ENCODE results near the gene GPR68. TPM values are rescaled to one million over a fixed set of nuclear protein-coding genes. Genes with fewer than 3 reads are reported as not detected.

Gene GPR68
- total and polyA plus RNA-seq, 8 donors = 0.09 to 0.90 (median 0.23) TPM; not detected in 1

DNA sequence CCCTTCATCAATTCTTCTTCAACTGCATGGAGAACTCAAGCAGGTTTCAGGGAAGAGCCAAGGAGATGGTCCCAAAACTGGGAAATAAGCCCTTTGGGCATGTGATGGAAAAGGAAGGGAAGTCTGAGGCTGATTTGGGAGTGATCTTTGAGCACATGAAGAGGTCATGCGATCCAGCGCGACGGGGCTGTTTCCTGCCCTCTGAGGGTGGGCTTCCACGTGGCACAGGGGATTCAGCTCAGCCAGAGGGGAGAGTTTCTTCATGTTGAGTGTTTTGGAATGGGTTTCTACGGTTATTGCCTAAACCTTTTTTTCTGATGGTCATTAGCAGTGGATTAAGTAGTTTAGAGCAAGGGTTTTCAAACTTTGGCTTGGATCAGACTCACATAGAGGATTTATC lies 30.2 kb downstream of the GPR68 start:
- FAIRE-seq = no peak
- Histone ChIP-seq H3K36me3 (peaks cover 0 to 53% (median 7%) of the 10 kb centered on the region in 3 donors), H3K9me3 (no peaks in the 10 kb centered on the region), H3K4me3 (no peak overlapping the region), H3K27ac (no peak overlapping the region), H3K4me1 (no peaks in the 10 kb centered on the region), H3K27me3 (no peaks in the 10 kb centered on the region)
- intact Hi-C loops (cut with DNase I) = no loop called here
- DNase-seq = no peak
- TF ChIP-seq, protein P1, sequence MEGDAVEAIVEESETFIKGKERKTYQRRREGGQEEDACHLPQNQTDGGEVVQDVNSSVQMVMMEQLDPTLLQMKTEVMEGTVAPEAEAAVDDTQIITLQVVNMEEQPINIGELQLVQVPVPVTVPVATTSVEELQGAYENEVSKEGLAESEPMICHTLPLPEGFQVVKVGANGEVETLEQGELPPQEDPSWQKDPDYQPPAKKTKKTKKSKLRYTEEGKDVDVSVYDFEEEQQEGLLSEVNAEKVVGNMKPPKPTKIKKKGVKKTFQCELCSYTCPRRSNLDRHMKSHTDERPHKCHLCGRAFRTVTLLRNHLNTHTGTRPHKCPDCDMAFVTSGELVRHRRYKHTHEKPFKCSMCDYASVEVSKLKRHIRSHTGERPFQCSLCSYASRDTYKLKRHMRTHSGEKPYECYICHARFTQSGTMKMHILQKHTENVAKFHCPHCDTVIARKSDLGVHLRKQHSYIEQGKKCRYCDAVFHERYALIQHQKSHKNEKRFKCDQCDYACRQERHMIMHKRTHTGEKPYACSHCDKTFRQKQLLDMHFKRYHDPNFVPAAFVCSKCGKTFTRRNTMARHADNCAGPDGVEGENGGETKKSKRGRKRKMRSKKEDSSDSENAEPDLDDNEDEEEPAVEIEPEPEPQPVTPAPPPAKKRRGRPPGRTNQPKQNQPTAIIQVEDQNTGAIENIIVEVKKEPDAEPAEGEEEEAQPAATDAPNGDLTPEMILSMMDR (IDR thresholded peaks at IDR 0.05) = no peak
- ATAC-seq = no peak
- 90 to 92% methylated on average over 6 of the region's 6 CpGs for WGBS, 2 donors

DNA sequence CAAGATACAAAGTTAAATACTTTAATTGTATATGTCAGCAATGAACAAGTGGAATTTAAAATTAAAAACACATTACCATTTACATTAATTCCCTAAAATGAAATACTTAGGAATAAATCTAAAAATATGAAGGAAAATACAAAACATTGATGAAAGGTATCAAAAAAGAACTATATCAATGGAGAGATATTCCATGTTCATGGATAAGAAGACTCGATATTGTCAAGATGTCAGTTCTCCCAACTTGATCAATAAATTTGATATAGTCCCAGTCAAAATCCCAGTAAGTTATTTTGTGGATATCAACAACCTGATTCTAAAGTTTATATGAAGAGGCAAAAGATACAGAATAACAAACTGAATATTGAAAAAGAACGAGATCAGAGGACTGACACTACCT lies 33.5 kb downstream of the GPR68 start:
- Histone ChIP-seq H3K27me3 (no peaks in the 10 kb centered on the region), H3K4me3 (no peak overlapping the region), H3K27ac (no peak overlapping the region), H3K9me3 (no peaks in the 10 kb centered on the region), H3K4me1 (no peaks in the 10 kb centered on the region), H3K36me3 (peaks cover 0 to 46% (median 4%) of the 10 kb centered on the region in 3 donors)
- WGBS, 2 donors = 99 to 100% methylated on average over 2 of the region's 2 CpGs
- no peak for DNase-seq
- intact Hi-C loops (cut with DNase I) = no loop called here
- TF ChIP-seq, protein P1 (IDR thresholded peaks at IDR 0.05) = no peak
- no peak for FAIRE-seq
- no peak for ATAC-seq

DNA sequence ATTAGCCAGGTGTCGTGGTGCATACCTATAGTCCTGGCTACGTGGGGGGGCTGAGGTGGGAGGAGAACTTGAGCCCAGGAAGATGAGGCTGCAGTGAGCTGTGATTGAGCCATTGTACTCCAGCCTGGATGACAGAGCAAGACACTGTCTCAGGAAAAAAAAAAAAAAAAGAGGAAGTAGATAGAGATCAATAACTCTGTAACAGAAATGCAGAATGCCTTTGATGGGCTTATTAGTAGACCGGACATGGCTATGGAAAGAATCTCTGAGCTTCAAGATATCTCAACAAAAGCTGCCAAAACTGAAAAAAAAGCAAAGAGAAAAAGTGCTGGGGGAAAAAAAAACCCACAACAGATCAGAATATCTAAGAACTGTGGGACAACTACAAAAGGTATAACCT lies 37.5 kb downstream of the GPR68 start:
- intact Hi-C loops (cut with DNase I) = no loop called here
- Histone ChIP-seq H3K27ac (no peak overlapping the region), H3K27me3 (no peaks in the 10 kb centered on the region), H3K4me3 (no peak overlapping the region), H3K9me3 (no peaks in the 10 kb centered on the region), H3K36me3 (peaks cover 0 to 66% (median 0%) of the 10 kb centered on the region in 3 donors), H3K4me1 (no peaks in the 10 kb centered on the region)
- FAIRE-seq = no peak
- no peak for DNase-seq
- TF ChIP-seq, protein P1 (IDR thresholded peaks at IDR 0.05) = no peak
- WGBS, 2 donors = 85 to 90% methylated on average over 3 of the region's 3 CpGs
- no peak for ATAC-seq

DNA sequence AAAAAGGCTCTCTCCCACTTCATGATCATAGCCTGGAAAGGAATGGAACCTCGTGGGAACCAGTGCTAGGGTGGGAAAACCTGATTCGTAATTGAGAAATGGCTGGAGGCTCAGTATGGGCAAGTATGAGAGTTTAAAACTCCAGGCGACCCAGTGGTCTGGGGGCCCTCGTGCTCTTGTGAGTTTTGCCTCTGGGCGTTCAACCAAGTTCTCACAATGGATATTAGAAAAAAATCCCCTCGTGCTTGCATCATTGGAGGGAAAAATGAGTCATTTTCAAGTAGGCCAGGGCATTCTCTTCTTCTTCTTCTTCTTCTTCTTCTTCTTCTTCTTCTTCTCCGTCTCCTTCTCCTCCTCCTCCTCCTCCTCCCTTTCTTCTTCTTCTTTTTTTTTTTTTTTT lies 39.0 kb downstream of the GPR68 start:
- DNase-seq = no peak
- FAIRE-seq = no peak
- 79 to 88% methylated on average over 7 of the region's 7 CpGs for WGBS, 2 donors
- Histone ChIP-seq H3K36me3 (peaks cover 0 to 60% (median 0%) of the 10 kb centered on the region in 3 donors), H3K27ac (no peak overlapping the region), H3K4me3 (no peak overlapping the region), H3K27me3 (no peaks in the 10 kb centered on the region), H3K4me1 (no peaks in the 10 kb centered on the region), H3K9me3 (no peaks in the 10 kb centered on the region)
- intact Hi-C loops (cut with DNase I) = no loop called here
- ATAC-seq = no peak
- TF ChIP-seq, protein P1 (IDR thresholded peaks at IDR 0.05) = no peak

DNA sequence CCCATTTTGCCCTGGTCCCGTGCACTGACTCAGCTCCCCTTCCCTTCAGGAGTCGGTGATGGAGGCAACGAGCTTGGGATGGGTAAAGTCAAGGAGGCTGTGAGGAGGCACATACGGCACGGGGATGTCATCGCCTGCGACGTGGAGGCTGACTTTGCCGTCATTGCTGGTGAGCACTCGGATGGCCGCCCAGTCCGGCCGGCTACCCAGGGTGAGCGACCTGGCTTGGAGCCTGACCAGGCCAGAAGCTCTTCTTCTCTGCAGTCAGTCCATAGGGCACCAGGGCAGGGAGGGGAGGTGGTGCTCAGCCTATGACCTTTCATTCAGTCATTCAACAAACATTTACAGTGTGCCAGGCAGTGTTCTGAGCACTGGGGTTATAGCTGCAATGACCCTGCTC lies 39.8 kb downstream of the GPR68 start:
- FAIRE-seq = no peak

More for the DNA sequence above, 39.8 kb downstream of the GPR68 start:
- TF ChIP-seq, protein P1 (IDR thresholded peaks at IDR 0.05) = no peak
- WGBS, 2 donors = 95 to 97% methylated on average over 14 of the region's 14 CpGs
- ATAC-seq = no peak
- Histone ChIP-seq H3K4me1 (no peaks in the 10 kb centered on the region), H3K27me3 (no peaks in the 10 kb centered on the region), H3K9me3 (no peaks in the 10 kb centered on the region), H3K27ac (no peak overlapping the region), H3K4me3 (no peak overlapping the region), H3K36me3 (peaks cover 0 to 55% (median 5%) of the 10 kb centered on the region in 3 donors)
- no peak for DNase-seq
- intact Hi-C loops (cut with DNase I) = no loop called here
